HCT116 (cell line): ENCODE results near the gene TRAIP. TPM values are rescaled to one million over a fixed set of nuclear protein-coding genes. Genes with fewer than 3 reads are reported as not detected.

Source experiments
- ATAC-seq: fragments of 200-7000 bp; cut with Tn5 transposase; 2 replicates; pipeline ENCODE4 v1.9.1; 2020; ENCODE audit warnings: mild to moderate bottlenecking, moderate library complexity
- Bru-seq: library from RNA; stranded (reverse); fragments of 400-500 nt; gene quantifications from one replicate; lab custom pipeline; 2021; lab: Mats Ljungman, UMichigan
- BruChase-seq, 2 experiments: library from RNA; stranded (reverse); fragments of 400-500 nt; gene quantifications; one replicate each; lab custom pipeline; 2021; lab: Mats Ljungman, UMichigan
- BruUV-seq: library from RNA; stranded (reverse); fragments of 400-500 nt; replicated peaks from 2 replicates; lab custom pipeline; 2021; lab: Mats Ljungman, UMichigan
- CTCF ChIA-PET: fragments of 300-600 bp; sonication (Branson Sonifier 250); formaldehyde crosslinking; loops from one replicate; lab custom pipeline; 2021; ENCODE audit warnings: antibody characterized with exemption; lab: Charles Lee
- POLR2A ChIA-PET: fragments of 300-600, 350-600 bp; sonication (Branson Sonifier 250); formaldehyde crosslinking; loops from one replicate; lab custom pipeline; 2021; ENCODE audit warnings: antibody characterized with exemption; lab: Charles Lee
- RAD21 ChIA-PET, 2 experiments: fragments of 300-600 bp; sonication (Branson Sonifier 250); formaldehyde crosslinking; loops; one replicate each; lab custom pipeline; 2023; ENCODE audit warnings: low total read pairs in 2 of 2; ENCODE audit not compliant: uncharacterized antibody in 2 of 2, unreplicated experiment in 2 of 2, low non-redundant PET in 1 of 2; lab: Charles Lee
- DNase-seq: peaks from one replicate; pipeline ENCODE4 v3.0.0-alpha.2; 2010; ENCODE audit warnings: low read depth, low spot score
- H2AFZ ChIP-seq: fragments of 200-600 bp; shearing (Covaris generic), sonication (generic); 2 replicates; pipeline ENCODE4 v1.6.1; 2017; ENCODE audit warnings: low read depth, mixed run types, mixed read lengths, antibody characterized with exemption, low read length; ENCODE audit not compliant: poor library complexity, severe bottlenecking
- H3K27ac ChIP-seq: 2 replicates; pipeline ENCODE4 v1.5.1; 2012; ENCODE audit warnings: low read depth, low read length
- H3K27me3 ChIP-seq: fragments of 200-600 bp; sonication (generic); 2 replicates; pipeline ENCODE4 v1.6.1; 2016; ENCODE audit warnings: mixed run types, low read length, mixed read lengths; ENCODE audit not compliant: insufficient read depth
- H3K36me3 ChIP-seq, 2 experiments: fragments of 200-500 bp in 1 of 2; fragments of 200-600 bp in 1 of 2; sonication (Bioruptor generic) in 1 of 2; sonication (generic) in 1 of 2; 2 replicates each; pipeline versions ENCODE4 v1.5.1 to v1.6.1; 2014 to 2016; ENCODE audit warnings: low read length in 2 of 2, inconsistent platforms in 1 of 2, mixed read lengths in 1 of 2, mixed run types in 1 of 2; ENCODE audit not compliant: insufficient read depth in 2 of 2, control insufficient read depth in 1 of 2
- H3K4me1 ChIP-seq, 2 experiments: fragments of 200-600 bp in 1 of 2; sonication (generic) in 1 of 2; 2 replicates each; pipeline versions ENCODE4 v1.5.1 to v1.6.1; 2012 to 2017; ENCODE audit warnings: low read length in 2 of 2, inconsistent platforms in 1 of 2, mild to moderate bottlenecking in 1 of 2, mixed read lengths in 1 of 2, mixed run types in 1 of 2, moderate library complexity in 1 of 2; ENCODE audit not compliant: insufficient read depth in 2 of 2, control insufficient read depth in 1 of 2
- H3K4me2 ChIP-seq: fragments of 200-600 bp; sonication (generic); 2 replicates; pipeline ENCODE4 v1.6.1; 2017; ENCODE audit warnings: mixed run types, low read length, mixed read lengths
- H3K4me3 ChIP-seq, 2 experiments: fragments of 200-600 bp in 1 of 2; sonication (generic) in 1 of 2; replicated peaks in 1 of 2; 2 replicates each; pipeline ENCODE4 v1.5.1; 2011 to 2016; ENCODE audit warnings: low read length in 2 of 2, control low read depth in 1 of 2, low read depth in 1 of 2, mild to moderate bottlenecking in 1 of 2, mixed read lengths in 1 of 2, mixed run types in 1 of 2
- H3K79me2 ChIP-seq: fragments of 200-600 bp; sonication (generic); 2 replicates; pipeline ENCODE4 v1.6.1; 2017; ENCODE audit warnings: mild to moderate bottlenecking, mixed run types, low read length, moderate library complexity, mixed read lengths; ENCODE audit not compliant: insufficient read depth
- H3K9ac ChIP-seq: fragments of 200-600 bp; sonication (generic); 2 replicates; pipeline ENCODE4 v1.6.1; 2016; ENCODE audit warnings: low read length, mixed read lengths
- H3K9me2 ChIP-seq: fragments of 200-600 bp; sonication (generic), shearing (Covaris generic); 2 replicates; pipeline ENCODE4 v1.6.1; 2017; ENCODE audit warnings: mixed run types, mild to moderate bottlenecking, moderate library complexity; ENCODE audit not compliant: insufficient read depth
- H3K9me3 ChIP-seq, 2 experiments: fragments of 200-500 bp in 1 of 2; fragments of 200-600 bp in 1 of 2; sonication (Bioruptor generic) in 1 of 2; sonication (generic) in 1 of 2; 2 replicates each; pipeline ENCODE4 v1.6.1; 2014 to 2017; ENCODE audit warnings: low read length in 2 of 2, mixed read lengths in 2 of 2, inconsistent platforms in 1 of 2, low read depth in 1 of 2, mild to moderate bottlenecking in 1 of 2, mixed run types in 1 of 2, moderate library complexity in 1 of 2; ENCODE audit not compliant: control insufficient read depth in 1 of 2, insufficient read depth in 1 of 2
- H4K20me1 ChIP-seq: fragments of 200-600 bp; sonication (generic), shearing (Covaris generic); 2 replicates; pipeline ENCODE4 v1.6.1; 2017; ENCODE audit warnings: mixed run types, mild to moderate bottlenecking, moderate library complexity; ENCODE audit not compliant: insufficient read depth
- CBX3 ChIP-seq: IDR thresholded peaks from 2 replicates; pipeline ENCODE4 v1.6.1; 2012; ENCODE audit warnings: low read depth
- EGR1 ChIP-seq: IDR thresholded peaks from 2 replicates; pipeline ENCODE4 v1.6.1; 2012; ENCODE audit warnings: low read depth
- ELF1 ChIP-seq: IDR thresholded peaks from 2 replicates; pipeline ENCODE4 v1.6.1; 2012; ENCODE audit warnings: low read depth, borderline replicate concordance
- EZH2 ChIP-seq: fragments of 200-600 bp; sonication (generic); IDR thresholded peaks from 2 replicates; pipeline ENCODE4 v1.6.1; 2017; ENCODE audit warnings: antibody characterized with exemption, mixed run types
- FOSL1 ChIP-seq: IDR thresholded peaks from 2 replicates; pipeline ENCODE4 v1.6.1; 2012; ENCODE audit warnings: low read depth
- JUND ChIP-seq: IDR thresholded peaks from 2 replicates; pipeline ENCODE4 v1.6.1; 2012
- POLR2A ChIP-seq: IDR thresholded peaks from 2 replicates; pipeline ENCODE4 v1.7.0; 2011; ENCODE audit warnings: borderline replicate concordance; ENCODE audit not compliant: insufficient read depth, insufficient read length; ENCODE audit errors: extremely low read depth
- POLR2AphosphoS5 ChIP-seq: IDR thresholded peaks from 2 replicates; pipeline ENCODE4 v1.6.1; 2011; ENCODE audit warnings: mild to moderate bottlenecking, low read depth, low read length, moderate library complexity
- REST ChIP-seq: IDR thresholded peaks from 2 replicates; pipeline ENCODE4 v1.6.1; 2012; ENCODE audit warnings: low read depth
- SIN3A ChIP-seq: IDR thresholded peaks from 2 replicates; pipeline ENCODE4 v1.6.1; 2012; ENCODE audit warnings: low read depth
- SP1 ChIP-seq: IDR thresholded peaks from 2 replicates; pipeline ENCODE4 v1.6.1; 2012; ENCODE audit warnings: low read depth
- SRF ChIP-seq: IDR thresholded peaks from 2 replicates; pipeline ENCODE4 v1.6.1; 2012; ENCODE audit warnings: low read depth
- TCF7L2 ChIP-seq: IDR thresholded peaks from 2 replicates; pipeline ENCODE4 v1.7.0; 2011; ENCODE audit warnings: borderline replicate concordance, inconsistent platforms; ENCODE audit not compliant: insufficient read depth, insufficient read length; ENCODE audit errors: extremely low read depth
- YY1 ChIP-seq: IDR thresholded peaks from 2 replicates; pipeline ENCODE4 v1.6.1; 2011; ENCODE audit warnings: low read length, low read depth, moderate library complexity, mild to moderate bottlenecking; ENCODE audit not compliant: insufficient replicate concordance; ENCODE audit errors: extremely low read depth
- ZFX ChIP-seq: fragments of 450-650 bp; IDR thresholded peaks from 2 replicates; pipeline ENCODE4 v1.6.1; 2017
- ZNF274 ChIP-seq: fragments of 200-500 bp; sonication (Bioruptor generic); IDR thresholded peaks from 2 replicates; pipeline ENCODE4 v1.6.1; 2014; ENCODE audit warnings: mild to moderate bottlenecking, low read depth, low read length, inconsistent platforms
- intact Hi-C: fragments of 100-400 bp; cut with micrococcal nuclease; formaldehyde crosslinking; loops from 2 replicates; pipeline ENCODE4 v1.10.0; 2022
- long read RNA-seq: library from polyadenylated mRNA; unstranded; transcript quantifications from one replicate; pipeline ENCODE4 v2.0.0, GENCODE V29; 2021; ENCODE audit not compliant: unreplicated experiment
- polyA plus RNA-seq: library from polyadenylated mRNA; unstranded; fragments of >200 nt; gene quantifications from 2 replicates; pipeline ENCODE4 v1.2.1, GENCODE V29; 2012; ENCODE audit warnings: missing spikeins
- total RNA-seq: library from RNA; stranded (reverse); gene quantifications from one replicate; pipeline ENCODE4 v1.2.1, GENCODE V29; 2021; ENCODE audit not compliant: unreplicated experiment
- TF ChIP-seq, protein P1 (sequence below), 3 experiments: fragments of 200-600 bp in 1 of 3; sonication (generic) in 1 of 3; IDR thresholded peaks in 2 of 3; conservative IDR thresholded peaks in 1 of 3; 2 replicates each; pipeline ENCODE4 v1.5.1; 2012 to 2017; ENCODE audit warnings: low read depth in 2 of 3, low read length in 2 of 3, antibody characterized with exemption in 1 of 3, borderline replicate concordance in 1 of 3, control low read depth in 1 of 3, mild to moderate bottlenecking in 1 of 3, mixed read lengths in 1 of 3, mixed run types in 1 of 3, moderate library complexity in 1 of 3; ENCODE audit not compliant: insufficient read depth in 1 of 3
- TF ChIP-seq, protein P2 (sequence below): IDR thresholded peaks from 2 replicates; pipeline ENCODE4 v1.6.1; 2012

Gene TRAIP, protein sequence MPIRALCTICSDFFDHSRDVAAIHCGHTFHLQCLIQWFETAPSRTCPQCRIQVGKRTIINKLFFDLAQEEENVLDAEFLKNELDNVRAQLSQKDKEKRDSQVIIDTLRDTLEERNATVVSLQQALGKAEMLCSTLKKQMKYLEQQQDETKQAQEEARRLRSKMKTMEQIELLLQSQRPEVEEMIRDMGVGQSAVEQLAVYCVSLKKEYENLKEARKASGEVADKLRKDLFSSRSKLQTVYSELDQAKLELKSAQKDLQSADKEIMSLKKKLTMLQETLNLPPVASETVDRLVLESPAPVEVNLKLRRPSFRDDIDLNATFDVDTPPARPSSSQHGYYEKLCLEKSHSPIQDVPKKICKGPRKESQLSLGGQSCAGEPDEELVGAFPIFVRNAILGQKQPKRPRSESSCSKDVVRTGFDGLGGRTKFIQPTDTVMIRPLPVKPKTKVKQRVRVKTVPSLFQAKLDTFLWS
- total RNA-seq (25.5 TPM), Bru-seq, nascent RNA (percentile 56 among the genes with signal in this experiment), BruChase-seq, experiment 1, labeled RNA remaining after a 6-hour chase (percentile 56 among the genes with signal in this experiment), BruChase-seq, experiment 2, labeled RNA remaining after a 2-hour chase (percentile 62 among the genes with signal in this experiment)
- polyA plus RNA-seq: 21.9 and 24.7 TPM in 2 replicates
- long read RNA-seq, transcript TRAIP-201 (15 exons, 2,028 nt): major isoform, 26 of 44 reads
- long read RNA-seq, partial matches to known transcripts: 3 of 44 reads
- long read RNA-seq, other reads (novel, unspliced or antisense): 15 of 44 reads

DNA sequence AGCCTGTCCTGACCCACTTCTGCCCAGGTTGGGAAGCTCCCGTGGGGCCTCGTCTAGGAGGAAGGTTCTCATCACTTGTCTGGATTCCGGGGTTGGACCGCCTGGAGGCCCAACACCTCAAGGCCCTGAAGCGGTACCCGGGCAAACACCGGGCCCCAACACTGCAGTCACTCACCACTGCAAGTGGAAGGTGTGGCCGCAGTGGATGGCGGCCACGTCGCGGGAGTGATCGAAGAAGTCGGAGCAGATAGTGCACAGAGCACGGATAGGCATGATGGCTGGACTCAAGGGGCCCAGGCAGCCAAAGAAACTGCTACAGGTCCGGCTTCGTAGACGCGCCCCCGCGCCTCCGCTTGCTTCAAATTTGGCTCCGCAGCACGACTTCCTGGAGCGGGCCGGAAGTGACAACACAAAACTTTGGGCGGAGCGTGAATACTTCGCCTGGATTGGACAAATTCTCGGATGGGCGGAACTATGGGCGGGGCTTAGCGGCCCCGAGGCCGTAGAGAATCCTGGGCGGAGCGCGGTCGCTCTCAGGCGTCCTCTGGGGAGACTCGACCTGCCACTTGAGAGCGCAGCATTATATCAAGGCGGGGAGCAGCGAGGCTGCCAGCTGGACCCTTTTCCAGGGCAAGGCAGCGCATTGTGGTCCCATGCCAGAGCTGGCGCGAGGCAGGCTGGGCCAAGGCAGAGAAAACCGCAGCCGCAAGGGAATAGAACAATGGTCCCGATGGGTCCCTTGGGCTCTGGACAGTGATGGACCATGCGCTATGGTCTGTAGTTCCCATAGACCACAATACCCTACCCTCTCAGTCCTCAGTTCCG is at the start of gene TRAIP:
Gene TRAIP, minus strand, starts transcription at position 384 of the 825 bp plus-strand sequence. Its CDS starts 111 bp downstream, at position 273.
- Histone ChIP-seq H3K9me2 (no peaks in the 10 kb centered on the region), H4K20me1 (no peaks in the 10 kb centered on the region), H3K9me3 (no peaks in the 10 kb centered on the region), H3K4me1 (peaks cover 7 to 12% of the 10 kb centered on the region in 2 experiments; a peak in 3 of 4 replicates), H3K9ac (peak within 1 kb of the TSS; percentile 75), H3K4me3 (peak within 1 kb of the TSS; percentile 68 to 81), H3K27me3 (no peaks in the 10 kb centered on the region), H3K27ac (peak within 1 kb of the TSS; percentile 46), H2AFZ (no peak within 1 kb of the TSS), H3K4me2 (peak within 1 kb of the TSS; percentile 89), H3K79me2 (peaks cover 33% of the 10 kb centered on the region), H3K36me3 (no peaks in the 10 kb centered on the region)
- BruUV-seq: TSS peak; percentile 71
- intact Hi-C loops: no loop called here
- DNase-seq (peak; percentile 88), ATAC-seq (peak; percentile 98)
- ChIA-PET RAD21 (no interaction called here), CTCF (no interaction called here), POLR2A (no interaction called here)
- TF ChIP-seq POLR2A (peak; percentile 72), ELF1 (no peak; the same call in 1 of the 2 replicates), SIN3A (peak; percentile 89), POLR2AphosphoS5 (peak; percentile 84), EGR1 (peak; percentile 87), SRF (no peak; the same call in 1 of the 2 replicates), TCF7L2 (no peak), ZNF274 (no peak), ZFX (peak; percentile 73; the same call in 1 of the 2 replicates), CBX3 (no peak), YY1 (no peak), JUND (no peak), FOSL1 (no peak), EZH2 (no peak), SP1 (peak; percentile 84), REST (no peak)
- TF ChIP-seq, protein P1, sequence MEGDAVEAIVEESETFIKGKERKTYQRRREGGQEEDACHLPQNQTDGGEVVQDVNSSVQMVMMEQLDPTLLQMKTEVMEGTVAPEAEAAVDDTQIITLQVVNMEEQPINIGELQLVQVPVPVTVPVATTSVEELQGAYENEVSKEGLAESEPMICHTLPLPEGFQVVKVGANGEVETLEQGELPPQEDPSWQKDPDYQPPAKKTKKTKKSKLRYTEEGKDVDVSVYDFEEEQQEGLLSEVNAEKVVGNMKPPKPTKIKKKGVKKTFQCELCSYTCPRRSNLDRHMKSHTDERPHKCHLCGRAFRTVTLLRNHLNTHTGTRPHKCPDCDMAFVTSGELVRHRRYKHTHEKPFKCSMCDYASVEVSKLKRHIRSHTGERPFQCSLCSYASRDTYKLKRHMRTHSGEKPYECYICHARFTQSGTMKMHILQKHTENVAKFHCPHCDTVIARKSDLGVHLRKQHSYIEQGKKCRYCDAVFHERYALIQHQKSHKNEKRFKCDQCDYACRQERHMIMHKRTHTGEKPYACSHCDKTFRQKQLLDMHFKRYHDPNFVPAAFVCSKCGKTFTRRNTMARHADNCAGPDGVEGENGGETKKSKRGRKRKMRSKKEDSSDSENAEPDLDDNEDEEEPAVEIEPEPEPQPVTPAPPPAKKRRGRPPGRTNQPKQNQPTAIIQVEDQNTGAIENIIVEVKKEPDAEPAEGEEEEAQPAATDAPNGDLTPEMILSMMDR (IDR thresholded peaks at IDR 0.05 in 2 of 3, conservative IDR thresholded peaks at IDR 0.05 in 1 of 3; ENCODE audit: borderline replicate concordance in 1 of 3, insufficient read depth in 1 of 3, low read depth in 2 of 3, low read length in 2 of 3): no peak
- TF ChIP-seq, protein P2, sequence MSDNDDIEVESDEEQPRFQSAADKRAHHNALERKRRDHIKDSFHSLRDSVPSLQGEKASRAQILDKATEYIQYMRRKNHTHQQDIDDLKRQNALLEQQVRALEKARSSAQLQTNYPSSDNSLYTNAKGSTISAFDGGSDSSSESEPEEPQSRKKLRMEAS: peak; percentile 86
